Esophagus (tissue), 2 donors: ENCODE data around the gene AGFG1. TPM values are rescaled to one million over a fixed set of nuclear protein-coding genes. Genes with fewer than 3 reads are reported as not detected.

Experiments
- H3K27ac ChIP-seq, 2 donors: one replicate each; pipeline ENCODE4 v1.5.1; 2013; ENCODE audit warnings: low read depth in 2 of 2, mild to moderate bottlenecking in 2 of 2, inconsistent platforms in 1 of 2, low read length in 1 of 2, moderate library complexity in 1 of 2
- H3K27me3 ChIP-seq, 2 donors: one replicate each; pipeline ENCODE4 v1.6.1; 2013; ENCODE audit warnings: low read length in 2 of 2, control low read depth in 1 of 2, mild to moderate bottlenecking in 1 of 2; ENCODE audit not compliant: insufficient read depth in 2 of 2, control insufficient read depth in 1 of 2
- H3K36me3 ChIP-seq, 2 donors: one replicate each; pipeline ENCODE4 v1.6.1; 2013; ENCODE audit warnings: low read length in 1 of 2; ENCODE audit not compliant: control insufficient read depth in 2 of 2, insufficient read depth in 2 of 2
- H3K4me1 ChIP-seq, 2 donors: one replicate each; pipeline ENCODE4 v1.6.1; 2013; ENCODE audit warnings: low read length in 1 of 2; ENCODE audit not compliant: control insufficient read depth in 2 of 2, insufficient read depth in 2 of 2
- H3K4me3 ChIP-seq, 2 donors: one replicate each; pipeline ENCODE4 v1.5.1; 2013; ENCODE audit warnings: low read length in 2 of 2, mild to moderate bottlenecking in 2 of 2, low read depth in 1 of 2, moderate library complexity in 1 of 2
- H3K9me3 ChIP-seq, 2 donors: one replicate each; pipeline ENCODE4 v1.6.1; 2013; ENCODE audit warnings: mild to moderate bottlenecking in 2 of 2, low read depth in 1 of 2, low read length in 1 of 2, moderate library complexity in 1 of 2; ENCODE audit not compliant: control insufficient read depth in 2 of 2, insufficient read depth in 1 of 2
- WGBS, 2 donors: extraction: QIAGEN DNeasy Blood & Tissue Kit; methylation state at CpG; one replicate each; pipeline ENCODE4 v1.1.7; 2013; 5-methylcytosine and 5-hydroxymethylcytosine counted together
- polyA plus RNA-seq, 2 donors: library from polyadenylated mRNA; stranded (reverse); fragments of 200-250 nt; gene quantifications; one replicate each; pipeline ENCODE4 v1.2.3, GENCODE V29; 2013
- donor health status: healthy with polysubstance abuse.
- donor health status: Bipolar disorder and iron deficiency.

The AGFG1 gene
- polyA plus RNA-seq, 2 donors = 20.3 to 31.2 TPM

- H3K4me3 ChIP-seq = peak overlapping the region; percentile 93 to 99
- WGBS, 2 donors = 0 to 1% methylated on average over 96 to 105 of the region's 106 CpGs
- peak overlapping the region; percentile 93 to 96 for H3K27ac ChIP-seq
- no peaks in the 10 kb centered on the region for H3K9me3 ChIP-seq
- no peaks in the 10 kb centered on the region for H3K36me3 ChIP-seq
- no peaks in the 10 kb centered on the region for H3K4me1 ChIP-seq
- H3K27me3 ChIP-seq = no peaks in the 10 kb centered on the region
Observed at GRCh38 chr2:227472265-227473121, 537 bp downstream of the AGFG1 start.

- 1 to 2% methylated on average over 9 of the region's 9 CpGs for WGBS, 2 donors
- Histone ChIP-seq H3K27ac (peak overlapping the region in 1 of 2 donors; percentile 93), H3K9me3 (no peaks in the 10 kb centered on the region), H3K27me3 (no peaks in the 10 kb centered on the region), H3K36me3 (no peaks in the 10 kb centered on the region), H3K4me3 (peak overlapping the region; percentile 93 to 99), H3K4me1 (no peaks in the 10 kb centered on the region)
Observed at GRCh38 chr2:227473122-227473461, 1.1 kb downstream of the AGFG1 start.

- H3K9me3 ChIP-seq = no peaks in the 10 kb centered on the region
- H3K4me1 ChIP-seq = no peaks in the 10 kb centered on the region
- H3K27me3 ChIP-seq = no peaks in the 10 kb centered on the region
- H3K27ac ChIP-seq = no peak overlapping the region
- 25 to 31% methylated on average over 2 of the region's 2 CpGs for WGBS, 2 donors
- no peaks in the 10 kb centered on the region for H3K36me3 ChIP-seq
- peak overlapping the region in 1 of 2 donors; percentile 36 for H3K4me3 ChIP-seq
Observed at GRCh38 chr2:227473806-227474205, 1.9 kb downstream of the AGFG1 start.

- Histone ChIP-seq H3K27me3 (no peaks in the 10 kb centered on the region), H3K27ac (no peak overlapping the region), H3K36me3 (no peaks in the 10 kb centered on the region), H3K4me3 (no peak overlapping the region), H3K9me3 (no peaks in the 10 kb centered on the region), H3K4me1 (no peaks in the 10 kb centered on the region)
- 35 to 41% methylated on average over 3 of the region's 3 CpGs for whole genome bisulfite sequencing, 2 donors
Observed at GRCh38 chr2:227474410-227474809, 2.5 kb downstream of the AGFG1 start.

DNA sequence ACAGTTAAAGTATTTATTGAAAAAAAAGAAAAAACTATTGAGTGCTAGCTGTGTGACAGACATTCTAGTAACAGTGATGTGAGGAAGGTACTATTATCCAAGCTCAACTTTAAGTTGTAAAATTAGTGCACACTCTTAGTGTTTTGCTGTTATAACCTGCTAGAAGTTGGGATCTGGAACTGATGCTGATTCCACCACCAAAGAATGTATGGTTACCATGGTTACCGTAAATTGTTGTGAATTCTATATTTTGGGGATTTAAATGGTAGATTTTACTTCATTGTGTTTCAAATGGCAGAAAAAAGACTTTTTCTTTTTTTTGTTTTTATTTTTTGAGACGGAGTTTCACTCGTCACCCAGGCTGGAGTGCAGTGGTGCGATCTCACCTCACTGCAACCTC, 5.3 kb downstream of the AGFG1 start:
- H3K9me3 ChIP-seq = no peaks in the 10 kb centered on the region
- WGBS, 2 donors = 89 to 94% methylated on average over 4 of the region's 4 CpGs
- H3K4me1 ChIP-seq = no peaks in the 10 kb centered on the region
- no peak overlapping the region for H3K27ac ChIP-seq
- no peaks in the 10 kb centered on the region for H3K27me3 ChIP-seq
- H3K36me3 ChIP-seq = no peaks in the 10 kb centered on the region
- no peak overlapping the region for H3K4me3 ChIP-seq

- Histone ChIP-seq H3K27me3 (no peaks in the 10 kb centered on the region), H3K4me3 (no peak overlapping the region), H3K27ac (no peak overlapping the region), H3K9me3 (no peaks in the 10 kb centered on the region), H3K36me3 (no peaks in the 10 kb centered on the region), H3K4me1 (no peaks in the 10 kb centered on the region)
- WGBS, 2 donors = 51 to 59% methylated on average over 2 of the region's 2 CpGs
Observed at GRCh38 chr2:227479865-227480475, 8.0 kb downstream of the AGFG1 start.

- H3K4me3 ChIP-seq = no peak overlapping the region
- no peaks in the 10 kb centered on the region for H3K9me3 ChIP-seq
- H3K4me1 ChIP-seq = no peaks in the 10 kb centered on the region
- no peaks in the 10 kb centered on the region for H3K27me3 ChIP-seq
- H3K27ac ChIP-seq = no peak overlapping the region
- WGBS, 2 donors = 72 to 77% methylated on average over 2 of the region's 2 CpGs
- no peaks in the 10 kb centered on the region for H3K36me3 ChIP-seq
Observed at GRCh38 chr2:227480528-227480927, 8.6 kb downstream of the AGFG1 start.

DNA sequence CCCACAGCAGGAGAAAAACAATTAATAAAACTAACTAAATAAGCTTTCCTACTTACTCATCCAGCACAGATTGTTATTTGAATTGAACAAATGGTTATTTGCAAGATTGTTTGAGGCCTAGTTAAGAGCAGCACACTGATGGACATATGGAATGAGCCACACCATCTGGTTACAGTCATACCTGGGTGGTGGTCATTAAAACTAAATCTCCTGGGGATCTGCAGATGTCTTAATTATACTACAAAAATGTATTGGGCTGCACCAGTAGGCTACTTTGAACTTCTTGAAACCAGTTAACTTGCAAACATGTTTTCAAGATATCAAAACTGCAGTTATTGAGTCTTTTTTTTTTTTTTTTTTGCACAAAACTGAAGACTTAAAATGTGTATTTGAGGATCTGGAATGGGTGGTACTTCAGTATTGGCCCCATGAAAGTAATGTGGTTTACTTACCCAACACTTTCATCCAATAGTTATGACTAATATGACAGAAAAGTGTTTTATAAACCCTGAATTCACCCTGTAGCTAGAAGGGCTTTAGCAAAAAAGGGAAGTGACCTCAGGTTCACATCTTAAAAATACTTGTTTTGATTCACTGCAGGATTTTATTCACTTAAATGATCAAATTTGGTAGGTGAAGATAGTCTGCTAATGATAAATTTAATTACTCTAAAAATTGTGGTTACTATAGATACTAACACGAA, 10.8 kb downstream of the AGFG1 start:
- Histone ChIP-seq H3K27me3 (no peaks in the 10 kb centered on the region), H3K9me3 (no peaks in the 10 kb centered on the region), H3K36me3 (no peaks in the 10 kb centered on the region), H3K4me3 (no peak overlapping the region), H3K27ac (no peak overlapping the region), H3K4me1 (no peaks in the 10 kb centered on the region)
- WGBS, 2 donors = 55 to 79% methylated on average over 1 of the region's 1 CpG

DNA sequence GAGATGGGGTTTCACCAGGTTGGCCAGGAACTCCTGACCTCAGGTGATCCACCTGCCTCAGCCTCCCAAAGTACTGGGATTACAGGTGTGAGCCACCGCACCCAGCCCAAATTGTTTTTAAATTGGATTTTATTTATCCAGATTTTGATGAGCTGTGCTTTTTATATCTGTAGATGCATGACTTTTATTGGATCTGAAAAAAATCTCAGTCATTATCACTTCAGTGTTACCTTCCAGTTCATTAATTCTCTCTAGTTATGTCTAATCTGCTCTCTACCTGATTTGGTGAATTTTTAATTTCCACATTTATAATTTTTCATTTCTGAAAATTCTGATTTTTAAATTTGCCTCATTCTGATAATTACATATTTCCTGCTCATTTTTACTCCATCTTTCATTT, 13.5 kb downstream of the AGFG1 start:
- Histone ChIP-seq H3K4me1 (no peaks in the 10 kb centered on the region), H3K27ac (no peak overlapping the region), H3K9me3 (no peaks in the 10 kb centered on the region), H3K27me3 (no peaks in the 10 kb centered on the region), H3K36me3 (no peaks in the 10 kb centered on the region), H3K4me3 (no peak overlapping the region)
- WGBS, 2 donors = 95 to 100% methylated on average over 1 of the region's 1 CpG
